ENCODE measurements around the gene CENPQ. TPM values are rescaled to one million over a fixed set of nuclear protein-coding genes. Genes with fewer than 3 reads are reported as not detected.

CENPQ gene
- total RNA-seq, 1 donor = 1.0 TPM

Other genes with a start within 250 kb of the CENPQ start
- 3.8 TPM for gene MMUT, start 117 bp upstream of the CENPQ start, total RNA-seq
- gene GLYATL3, start 36.6 kb downstream of the CENPQ start, total RNA-seq = not detected
- gene C6orf141, start 87.3 kb downstream of the CENPQ start, total RNA-seq = 0.21 TPM
- not detected for gene RHAG, start 173.5 kb downstream of the CENPQ start, total RNA-seq